HFF-Myc (cell line): ENCODE measurements around the gene FGD4.

Experiments
- DNase-seq: peaks from one replicate; pipeline ENCODE4 v3.0.0-alpha.2; 2011; ENCODE audit warnings: low read depth; ENCODE audit errors: extremely low read depth
- H3K4me3 ChIP-seq: replicated peaks from 2 replicates; pipeline ENCODE4 v1.5.1; 2011; ENCODE audit warnings: low read depth, mild to moderate bottlenecking, control low read depth, low read length
- CTCF ChIP-seq: IDR thresholded peaks from 2 replicates; pipeline ENCODE4 v1.5.1; 2012; ENCODE audit warnings: mild to moderate bottlenecking, low read depth, low read length, control low read depth; ENCODE audit errors: missing control alignments

FGD4 gene

GRCh38 chr12:32588604-32589003 lies 189.2 kb downstream of the FGD4 start:
- DNase-seq: no peak
- TF ChIP-seq CTCF: no peak

GRCh38 chr12:32589165-32589865 lies 190.0 kb downstream of the FGD4 start:
- TF ChIP-seq CTCF: no peak
- no peak for DNase-seq
- no peak overlapping the region for H3K4me3 ChIP-seq

More at GRCh38 chr12:32588604-32589003, 189.2 kb downstream of the FGD4 start:
- H3K4me3 ChIP-seq: no peak overlapping the region

- peak; percentile 74 for DNase-seq
- TF ChIP-seq CTCF: no peak
- no peak overlapping the region for H3K4me3 ChIP-seq
Observed at GRCh38 chr12:32595251-32595650, 195.9 kb downstream of the FGD4 start.

- TF ChIP-seq CTCF: no peak
- no peak for DNase-seq
- no peak overlapping the region for H3K4me3 ChIP-seq
Observed at GRCh38 chr12:32596030-32596429, 196.7 kb downstream of the FGD4 start.

- H3K4me3 ChIP-seq: no peak overlapping the region
- no peak for DNase-seq
- TF ChIP-seq CTCF: no peak
Observed at GRCh38 chr12:32598688-32599087, 199.3 kb downstream of the FGD4 start.

- H3K4me3 ChIP-seq: no peak overlapping the region
- no peak for DNase-seq
- TF ChIP-seq CTCF: no peak
Observed at GRCh38 chr12:32600681-32601080, 201.3 kb downstream of the FGD4 start.

- no peak overlapping the region for H3K4me3 ChIP-seq
- DNase-seq: no peak
- no peak for TF ChIP-seq CTCF
Observed at GRCh38 chr12:32603071-32603470, 203.7 kb downstream of the FGD4 start.
